Uterus (tissue), 4 donors: Measurements from ENCODE around the gene MIAT. TPM values are rescaled to one million over a fixed set of nuclear protein-coding genes. Genes with fewer than 3 reads are reported as not detected.

Experiments
- DNase-seq, 2 donors: peaks; one replicate each; pipeline ENCODE4 v3.0.0-alpha.2; 2019 to 2020
- H3K27ac ChIP-seq, 2 donors: fragments of 200-600 bp; sonication (generic); 1 replicate in 1 of 2; 2 replicates in 1 of 2; pipeline ENCODE4 v1.5.1; 2016 to 2018
- H3K27me3 ChIP-seq, 2 donors: fragments of 200-600 bp; sonication (generic); one replicate each; pipeline ENCODE4 v1.5.1; 2018 to 2019; ENCODE audit warnings: control low read depth in 1 of 2
- H3K36me3 ChIP-seq, 2 donors: fragments of 200-600 bp; sonication (generic); one replicate each; pipeline ENCODE4 v1.5.1; 2019; ENCODE audit warnings: control low read depth in 1 of 2
- H3K4me1 ChIP-seq, 2 donors: fragments of 200-600 bp; sonication (generic); one replicate each; pipeline ENCODE4 v1.5.1; 2018 to 2019; ENCODE audit warnings: control low read depth in 1 of 2
- H3K4me3 ChIP-seq, 2 donors: fragments of 200-600 bp; sonication (generic); 1 replicate in 1 of 2; 2 replicates in 1 of 2; pipeline ENCODE4 v1.5.1; 2018 to 2019; ENCODE audit warnings: mild to moderate bottlenecking in 1 of 2
- H3K9me3 ChIP-seq, 2 donors: fragments of 200-600 bp; sonication (generic); one replicate each; pipeline ENCODE4 v1.5.1; 2019; ENCODE audit warnings: control low read depth in 1 of 2
- CTCF ChIP-seq, 4 experiments: fragments of 200-600 bp in 2 of 4; fragments of 450-650 bp in 2 of 4; sonication (generic) in 2 of 4; IDR thresholded peaks; one replicate each; pipeline ENCODE4 v1.5.1; 2016 to 2019; ENCODE audit warnings: antibody characterized with exemption in 4 of 4, mild to moderate bottlenecking in 2 of 4, moderate library complexity in 1 of 4
- POLR2A ChIP-seq, 2 donors: fragments of 450-650 bp; IDR thresholded peaks; one replicate each; pipeline ENCODE4 v1.6.1; 2016; ENCODE audit warnings: antibody characterized with exemption in 2 of 2, mild to moderate bottlenecking in 1 of 2, moderate library complexity in 1 of 2
- intact Hi-C: fragments of 100-400 bp; cut with DNase I; formaldehyde crosslinking; loops from one replicate; pipeline ENCODE4 v1.15.1; 2023; ENCODE audit warnings: low total_unique reads
- total RNA-seq, 4 donors: library from RNA; depleted of rRNA in 3 of 4; stranded (reverse); fragments of >200 nt in 3 of 4; gene quantifications; one replicate each; pipeline versions ENCODE4 v1.1.0 to v1.2.4, GENCODE V29; 2014 to 2023
- donor health status: DM: yes; HTN: yes; CAD: no.

MIAT gene
- total RNA-seq, 4 donors from 2014 or later, result 0.51 to 5.3 (median 3.1) TPM

GRCh38 chr22:26632422-26633155 lies 24.8 kb upstream of the MIAT start:
- peak overlapping the region; percentile 31 to 44 for H3K27ac ChIP-seq

GRCh38 chr22:26634189-26634588 lies 23.2 kb upstream of the MIAT start:
- no peaks in the 10 kb centered on the region for H3K27me3 ChIP-seq
- intact Hi-C loops, result no loop called here
- TF ChIP-seq CTCF (IDR thresholded peaks at IDR 0.05) (no peak), POLR2A (IDR thresholded peaks at IDR 0.05) (no peak)
- no peaks in the 10 kb centered on the region for H3K9me3 ChIP-seq
- no peaks in the 10 kb centered on the region for H3K4me1 ChIP-seq
- H3K36me3 ChIP-seq, result no peaks in the 10 kb centered on the region
- H3K4me3 ChIP-seq, result no peak overlapping the region
- no peak overlapping the region for H3K27ac ChIP-seq
- DNase-seq, result no peak

More at GRCh38 chr22:26632422-26633155, 24.8 kb upstream of the MIAT start:
- H3K9me3 ChIP-seq, result no peaks in the 10 kb centered on the region
- DNase-seq, result peak in 1 of 2 donors; percentile 38
- H3K36me3 ChIP-seq, result no peaks in the 10 kb centered on the region
- no peaks in the 10 kb centered on the region for H3K27me3 ChIP-seq
- H3K4me1 ChIP-seq, result no peaks in the 10 kb centered on the region
- H3K4me3 ChIP-seq, result no peak overlapping the region
- TF ChIP-seq POLR2A (IDR thresholded peaks at IDR 0.05) (no peak), CTCF (IDR thresholded peaks at IDR 0.05) (no peak)
- intact Hi-C loops, result no loop called here

GRCh38 chr22:26635117-26635516 lies 22.3 kb upstream of the MIAT start:
- DNase-seq, result no peak
- no peaks in the 10 kb centered on the region for H3K27me3 ChIP-seq
- H3K4me3 ChIP-seq, result no peak overlapping the region
- H3K9me3 ChIP-seq, result no peaks in the 10 kb centered on the region
- no peaks in the 10 kb centered on the region for H3K36me3 ChIP-seq
- no peaks in the 10 kb centered on the region for H3K4me1 ChIP-seq
- intact Hi-C loops, result no loop called here
- TF ChIP-seq POLR2A (IDR thresholded peaks at IDR 0.05) (no peak), CTCF (IDR thresholded peaks at IDR 0.05) (no peak)
- H3K27ac ChIP-seq, result no peak overlapping the region

GRCh38 chr22:26636296-26636695 lies 21.1 kb upstream of the MIAT start:
- intact Hi-C loops, result no loop called here
- no peak for DNase-seq
- no peaks in the 10 kb centered on the region for H3K27me3 ChIP-seq

More at GRCh38 chr22:26636296-26636695, 21.1 kb upstream of the MIAT start:
- H3K4me1 ChIP-seq, result no peaks in the 10 kb centered on the region
- no peak for TF ChIP-seq POLR2A (IDR thresholded peaks at IDR 0.05)
- no peak for TF ChIP-seq CTCF (IDR thresholded peaks at IDR 0.05)
- H3K36me3 ChIP-seq, result no peaks in the 10 kb centered on the region
- no peaks in the 10 kb centered on the region for H3K9me3 ChIP-seq
- H3K27ac ChIP-seq, result no peak overlapping the region
- H3K4me3 ChIP-seq, result no peak overlapping the region
